CD4-positive, alpha-beta T cell (primary cell): ENCODE measurements around the gene ZNF536. TPM values are rescaled to one million over a fixed set of nuclear protein-coding genes. Genes with fewer than 3 reads are reported as not detected.

Experiments used
- ATAC-seq: fragments of 200-7000 bp; cut with Tn5 transposase; one replicate; pipeline ENCODE4 v1.10.0; 2022; ENCODE audit warnings: mild to moderate bottlenecking; ENCODE audit not compliant: poor library complexity
- CTCF ChIA-PET: fragments of 350-600 bp; sonication (Branson Sonifier 250); formaldehyde crosslinking; loops from one replicate; lab custom pipeline; 2021; ENCODE audit warnings: antibody characterized with exemption, inconsistent platforms; lab: Charles Lee
- POLR2A ChIA-PET: fragments of 350-600 bp; sonication (Branson Sonifier 250); formaldehyde crosslinking; loops from one replicate; lab custom pipeline; 2021; ENCODE audit warnings: antibody characterized with exemption, inconsistent platforms; lab: Charles Lee
- DNase-seq, 14 experiments: peaks; one replicate each; pipeline ENCODE4 v3.0.0-alpha.2; 2013 to 2020; ENCODE audit warnings: mixed read lengths in 2 of 14
- H3K27ac ChIP-seq, 2 donors: one replicate each; pipeline versions ENCODE4 v1.5.1 to v1.7.0; 2013; ENCODE audit warnings: low read length in 2 of 2, low read depth in 1 of 2, mild to moderate bottlenecking in 1 of 2
- H3K27me3 ChIP-seq, 2 experiments: 1 replicate in 1 of 2; 2 replicates in 1 of 2; pipeline versions ENCODE4 v1.6.1 to v1.7.0; 2013; ENCODE audit warnings: low read length in 2 of 2, control low read depth in 1 of 2, mild to moderate bottlenecking in 1 of 2, moderate library complexity in 1 of 2; ENCODE audit not compliant: insufficient read depth in 2 of 2, control insufficient read depth in 1 of 2
- H3K36me3 ChIP-seq: one replicate; pipeline ENCODE4 v1.6.1; 2013; ENCODE audit warnings: low read length, control low read depth; ENCODE audit not compliant: insufficient read depth
- H3K4me1 ChIP-seq: one replicate; pipeline ENCODE4 v1.6.1; 2013; ENCODE audit warnings: low read length, control low read depth; ENCODE audit not compliant: insufficient read depth
- H3K4me3 ChIP-seq: one replicate; pipeline ENCODE4 v1.5.1; 2013; ENCODE audit warnings: mild to moderate bottlenecking, low read length, moderate library complexity
- H3K9me3 ChIP-seq, 2 experiments: 1 replicate in 1 of 2; 2 replicates in 1 of 2; pipeline versions ENCODE4 v1.6.1 to v1.7.0; 2013; ENCODE audit warnings: low read length in 2 of 2, mild to moderate bottlenecking in 2 of 2, control low read depth in 1 of 2, moderate library complexity in 1 of 2; ENCODE audit not compliant: control insufficient read depth in 1 of 2, insufficient read depth in 1 of 2
- H3K27ac Mint-ChIP-seq: one replicate; pipeline ENCODE4 v1.8.0; 2020; ENCODE audit warnings: mixed read lengths
- H3K27me3 Mint-ChIP-seq: one replicate; pipeline ENCODE4 v1.8.0; 2021; ENCODE audit warnings: mixed read lengths
- H3K36me3 Mint-ChIP-seq: one replicate; pipeline ENCODE4 v1.8.0; 2021; ENCODE audit warnings: low read depth, mixed read lengths
- H3K4me1 Mint-ChIP-seq: one replicate; pipeline ENCODE4 v1.8.0; 2021; ENCODE audit warnings: low read depth, mixed read lengths
- H3K4me3 Mint-ChIP-seq: one replicate; pipeline ENCODE4 v1.8.0; 2020; ENCODE audit warnings: mild to moderate bottlenecking, mixed read lengths
- H3K9me3 Mint-ChIP-seq: one replicate; pipeline ENCODE4 v1.8.0; 2020; ENCODE audit warnings: mixed read lengths
- CTCF ChIP-seq: fragments of 200-600 bp; IDR thresholded peaks from one replicate; pipeline ENCODE4 v1.8.0; 2022; ENCODE audit warnings: antibody characterized with exemption, mild to moderate bottlenecking
- intact Hi-C, 2 experiments: fragments of 100-400 bp; cut with DNase I in 1 of 2; cut with micrococcal nuclease in 1 of 2; formaldehyde crosslinking; loops; one replicate each; pipeline versions ENCODE4 v1.15.1 to v1.9.0; 2023 to 2025; cut with DNase I, micrococcal nuclease
- total RNA-seq, 174 experiments: library from RNA in 2 of 174; stranded (reverse) in 2 of 174; gene quantifications; one replicate each; pipeline ENCODE4 v1.2.3 and lab custom pipeline; 2021 to 2026

ZNF536 gene
- total RNA-seq, 2 experiments from 2014 or later, result not detected

- H3K4me3 Mint-ChIP-seq, result no peak overlapping the region
- TF ChIP-seq CTCF, result no peak
- no peaks in the 10 kb centered on the region for H3K4me1 Mint-ChIP-seq
- POLR2A ChIA-PET, result no interaction called here
- H3K27ac Mint-ChIP-seq, result no peak overlapping the region
- H3K27me3 ChIP-seq, result peaks cover 0 to 5% of the 10 kb centered on the region in 2 experiments
- no peaks in the 10 kb centered on the region for H3K36me3 ChIP-seq
- H3K4me3 ChIP-seq, result no peak overlapping the region
- no peaks in the 10 kb centered on the region for H3K4me1 ChIP-seq
- ATAC-seq, result no peak
- CTCF ChIA-PET, result no interaction called here
- H3K27me3 Mint-ChIP-seq, result peaks cover 31% of the 10 kb centered on the region
- intact Hi-C loops, result no loop called here
- no peaks in the 10 kb centered on the region for H3K9me3 ChIP-seq
- no peak overlapping the region for H3K27ac ChIP-seq
- H3K9me3 Mint-ChIP-seq, result no peaks in the 10 kb centered on the region
- H3K36me3 Mint-ChIP-seq, result no peaks in the 10 kb centered on the region
- no peak for DNase-seq
Observed at GRCh38 chr19:30420316-30420715, 48.1 kb downstream of the ZNF536 start.

DNA sequence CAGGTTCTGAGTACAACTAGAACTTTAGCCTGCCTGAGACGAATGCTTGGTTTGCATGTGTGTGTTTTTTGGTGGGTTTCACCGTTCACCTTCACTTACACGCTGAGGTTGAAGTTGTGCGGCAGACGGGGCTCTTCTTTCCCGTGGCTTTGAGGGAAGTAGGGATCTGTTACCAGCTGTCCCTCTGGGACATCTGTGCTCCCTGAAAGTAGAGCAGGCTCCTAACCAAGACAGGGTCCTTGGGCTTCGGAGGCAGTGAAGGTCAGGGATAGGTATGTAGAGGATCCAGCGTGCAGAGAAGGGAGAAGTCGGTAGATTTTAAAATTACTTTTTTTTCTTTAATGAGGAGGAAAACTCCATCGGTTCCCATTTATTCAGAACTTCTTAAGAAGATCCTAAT lies 48.7 kb downstream of the ZNF536 start:
- H3K9me3 Mint-ChIP-seq, result no peaks in the 10 kb centered on the region
- DNase-seq (no peak), ATAC-seq (no peak)
- no peaks in the 10 kb centered on the region for H3K36me3 Mint-ChIP-seq
- Histone ChIP-seq H3K27ac (no peak overlapping the region), H3K4me3 (no peak overlapping the region), H3K27me3 (peaks cover 0 to 5% of the 10 kb centered on the region in 2 experiments), H3K9me3 (no peaks in the 10 kb centered on the region), H3K4me1 (no peaks in the 10 kb centered on the region), H3K36me3 (no peaks in the 10 kb centered on the region)
- H3K4me3 Mint-ChIP-seq, result no peak overlapping the region
- no peaks in the 10 kb centered on the region for H3K4me1 Mint-ChIP-seq
- no peak overlapping the region for H3K27ac Mint-ChIP-seq
- H3K27me3 Mint-ChIP-seq, result peaks cover 27% of the 10 kb centered on the region
- TF ChIP-seq CTCF, result no peak
- ChIA-PET POLR2A (no interaction called here), CTCF (no interaction called here)
- intact Hi-C loops, result no loop called here

DNA sequence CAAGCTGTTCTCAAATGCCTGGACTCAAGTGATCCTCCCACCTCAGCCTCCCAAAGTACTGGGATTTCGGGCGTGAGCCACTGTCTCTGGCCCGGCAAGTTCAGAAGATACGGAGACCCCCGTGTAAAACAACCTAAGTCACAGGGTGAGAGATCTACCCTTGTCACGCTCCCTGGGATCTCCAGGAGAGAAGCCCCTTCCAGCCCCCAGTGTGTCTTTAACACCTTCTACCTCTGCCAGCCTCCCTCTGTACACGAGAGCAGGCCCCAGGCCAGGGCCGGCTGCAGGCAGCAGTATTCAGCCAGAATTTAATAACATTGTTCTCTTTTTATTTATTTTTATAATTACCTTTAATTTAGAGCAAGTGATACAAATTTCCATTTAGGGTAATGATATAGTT lies 49.4 kb downstream of the ZNF536 start:
- Histone ChIP-seq H3K4me3 (no peak overlapping the region), H3K4me1 (no peaks in the 10 kb centered on the region), H3K9me3 (no peaks in the 10 kb centered on the region), H3K36me3 (no peaks in the 10 kb centered on the region), H3K27me3 (peaks cover 0 to 1% of the 10 kb centered on the region in 2 experiments), H3K27ac (no peak overlapping the region)
- peaks cover 27% of the 10 kb centered on the region for H3K27me3 Mint-ChIP-seq
- CTCF ChIA-PET, result no interaction called here
- H3K36me3 Mint-ChIP-seq, result no peaks in the 10 kb centered on the region
- no peak for TF ChIP-seq CTCF
- H3K4me1 Mint-ChIP-seq, result no peaks in the 10 kb centered on the region
- DNase-seq (no peak), ATAC-seq (no peak)
- POLR2A ChIA-PET, result no interaction called here
- intact Hi-C loops, result no loop called here
- no peaks in the 10 kb centered on the region for H3K9me3 Mint-ChIP-seq
- no peak overlapping the region for H3K27ac Mint-ChIP-seq
- H3K4me3 Mint-ChIP-seq, result no peak overlapping the region
